NCI-H146 (cell line): Measurements from ENCODE around the gene MRAP.
"Not testable (repeated sequence)": the region's sequence is repeated elsewhere in the genome, so short reads cannot be mapped to it uniquely, and the experiment has no call there.

Experiments
- DNase-seq: peaks from one replicate; lab custom pipeline; 2025; lab: John Stamatoyannopoulos, UW

Gene MRAP

DNA sequence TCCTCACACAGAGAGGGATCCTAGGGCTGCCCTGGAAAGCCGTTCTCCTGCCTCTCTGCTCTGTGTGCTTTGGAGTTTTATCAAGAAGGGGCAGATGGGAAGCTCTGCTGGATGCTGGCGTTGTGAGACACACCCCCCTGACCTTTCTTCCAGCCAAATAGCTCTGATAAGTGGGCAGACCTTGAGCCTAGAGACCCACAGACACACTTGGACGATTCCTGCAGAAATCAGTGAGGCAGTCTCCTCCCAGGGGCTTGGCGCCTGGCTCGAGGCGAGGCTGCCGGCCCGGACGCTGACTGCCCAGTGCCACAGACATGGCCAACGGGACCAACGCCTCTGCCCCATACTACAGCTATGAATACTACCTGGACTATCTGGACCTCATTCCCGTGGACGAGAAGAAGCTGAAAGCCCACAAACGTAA, at the start of gene MRAP:
Gene MRAP (plus strand): TSS at position 198 of the 424 bp plus-strand sequence. CDS start 117 bp downstream, at position 315.
- no peak for DNase-seq

DNA sequence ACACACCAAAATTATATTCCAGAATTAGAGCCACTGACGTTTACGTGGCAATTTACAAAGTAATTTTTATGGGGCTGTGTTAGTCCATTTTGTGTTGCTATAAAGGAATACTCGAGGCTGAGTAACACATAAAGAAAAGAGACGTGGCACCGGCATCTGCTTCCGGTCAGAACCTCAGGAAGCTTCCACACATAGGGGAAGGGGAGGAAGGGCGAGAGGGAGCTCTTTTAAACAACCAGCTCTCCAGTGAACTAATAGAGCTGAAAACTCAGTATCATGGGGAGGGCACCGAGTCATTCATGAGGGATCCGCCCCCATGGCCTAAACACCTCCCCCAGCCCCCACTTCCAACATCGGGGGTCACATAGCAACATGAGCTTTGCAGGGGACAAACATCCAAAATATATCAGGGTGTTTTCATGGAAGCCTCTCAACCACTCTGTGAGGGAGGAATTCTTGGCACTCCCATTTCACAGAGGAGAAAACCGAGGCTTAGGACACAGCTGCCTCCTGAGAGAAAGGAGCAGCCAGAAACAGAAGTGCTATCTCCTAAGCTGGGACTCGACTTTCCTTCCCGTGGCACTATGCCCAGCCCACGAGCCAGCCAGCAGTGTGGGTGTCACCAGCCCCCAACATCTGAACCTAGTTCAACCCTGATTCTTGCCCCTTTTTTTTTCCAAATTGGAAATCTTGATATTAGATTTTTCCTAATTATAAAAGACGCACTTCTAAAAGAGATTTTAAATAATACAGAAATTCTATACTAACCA, 49.0 kb upstream of the MRAP start:
- DNase-seq, result peak; percentile 74

DNA sequence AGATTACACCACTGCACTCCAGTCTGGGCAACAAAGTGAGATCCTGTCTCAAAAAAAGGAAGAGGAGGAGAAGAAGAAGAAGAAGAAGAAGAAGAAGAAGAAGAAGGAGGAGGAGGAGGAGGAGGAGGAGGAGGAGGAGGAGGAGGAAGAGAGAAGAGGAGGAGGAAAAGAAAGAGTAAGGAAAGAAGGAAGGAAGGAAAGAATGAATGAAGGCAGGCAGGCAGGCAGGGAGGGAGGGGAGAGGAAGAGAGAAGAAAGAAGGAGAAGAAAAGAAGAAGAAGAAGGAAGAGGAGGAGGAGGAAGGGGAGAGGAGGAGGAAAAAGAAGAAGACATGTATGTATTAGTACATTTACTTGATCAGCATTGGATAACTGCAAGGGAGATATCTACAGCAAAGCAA, 46.5 kb upstream of the MRAP start:
- DNase-seq, result no peak

DNA sequence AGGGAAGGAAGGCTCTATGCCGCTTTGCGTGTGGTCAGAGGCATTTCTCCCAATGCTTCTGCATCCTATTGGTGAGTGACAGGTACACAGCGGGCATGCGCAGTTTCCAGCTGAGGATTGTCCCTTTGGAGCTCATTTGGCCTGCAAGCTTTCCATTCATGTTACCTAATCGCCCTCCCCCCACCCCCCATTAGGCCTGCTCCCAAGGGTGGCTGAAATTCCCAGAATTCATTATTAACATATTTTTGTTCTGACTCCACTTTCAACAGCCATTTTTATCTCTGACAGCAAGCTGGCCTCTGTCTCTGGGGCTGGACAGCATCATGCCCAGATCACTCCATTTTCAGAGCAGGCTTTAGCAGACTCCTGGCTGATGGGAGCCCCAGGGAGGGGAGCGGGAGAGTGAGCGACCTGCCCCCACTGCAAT, 45.4 kb upstream of the MRAP start:
- DNase-seq, result no peak

DNA sequence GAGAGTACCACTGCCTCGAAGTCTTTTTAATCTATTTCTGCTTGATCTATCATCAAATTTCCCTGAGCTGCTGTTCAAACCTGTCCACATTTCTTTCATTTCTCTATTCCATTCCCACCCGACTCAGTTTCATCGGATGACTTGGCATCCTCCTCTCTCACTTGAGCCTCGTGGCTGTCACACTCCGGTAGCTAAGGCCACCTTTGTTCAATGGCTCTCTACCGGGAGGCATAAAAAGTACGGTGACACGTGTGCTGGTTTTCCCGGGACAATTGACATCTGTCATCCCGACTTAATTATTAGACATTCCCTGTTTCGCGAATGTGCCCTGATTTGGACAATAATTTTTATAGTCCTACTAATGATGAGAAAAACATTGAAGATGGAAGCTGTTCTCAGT, 42.4 kb upstream of the MRAP start:
- no peak for DNase-seq

DNA sequence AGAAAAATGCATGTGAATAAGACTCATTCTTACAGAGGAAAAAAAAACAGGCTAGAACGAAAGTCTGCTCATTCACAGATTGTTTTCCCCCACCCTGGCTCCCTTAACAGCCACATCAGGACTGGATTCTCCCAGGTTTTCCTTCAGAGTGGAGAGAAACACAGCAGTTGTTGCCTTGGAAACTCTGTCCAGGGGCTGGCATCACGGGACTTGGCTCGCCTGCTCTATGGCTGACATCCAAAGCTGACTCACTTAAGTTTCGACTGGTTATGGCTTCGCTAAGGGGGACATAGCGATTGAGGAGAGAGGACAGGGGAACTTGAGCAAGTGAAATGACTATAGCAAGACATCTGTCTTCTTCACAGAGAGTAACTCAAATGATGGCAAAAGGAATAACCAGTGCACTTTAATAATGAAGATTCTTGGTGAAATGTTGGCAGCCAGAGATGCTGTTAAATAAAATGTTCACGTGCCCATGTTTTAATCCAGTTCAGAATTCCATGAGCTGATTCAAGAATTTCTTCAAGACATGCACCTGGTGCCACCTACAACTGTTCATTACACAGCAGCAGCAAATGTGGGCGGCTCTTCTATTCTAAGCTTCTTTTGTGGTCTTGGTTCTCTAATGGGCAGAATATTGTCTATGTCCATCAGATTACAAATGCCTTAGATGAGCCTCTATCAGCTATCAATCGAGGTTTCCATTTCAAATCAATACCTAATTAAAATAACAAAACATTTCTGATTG, 41.6 kb upstream of the MRAP start:
- DNase-seq, result peak; percentile 43

DNA sequence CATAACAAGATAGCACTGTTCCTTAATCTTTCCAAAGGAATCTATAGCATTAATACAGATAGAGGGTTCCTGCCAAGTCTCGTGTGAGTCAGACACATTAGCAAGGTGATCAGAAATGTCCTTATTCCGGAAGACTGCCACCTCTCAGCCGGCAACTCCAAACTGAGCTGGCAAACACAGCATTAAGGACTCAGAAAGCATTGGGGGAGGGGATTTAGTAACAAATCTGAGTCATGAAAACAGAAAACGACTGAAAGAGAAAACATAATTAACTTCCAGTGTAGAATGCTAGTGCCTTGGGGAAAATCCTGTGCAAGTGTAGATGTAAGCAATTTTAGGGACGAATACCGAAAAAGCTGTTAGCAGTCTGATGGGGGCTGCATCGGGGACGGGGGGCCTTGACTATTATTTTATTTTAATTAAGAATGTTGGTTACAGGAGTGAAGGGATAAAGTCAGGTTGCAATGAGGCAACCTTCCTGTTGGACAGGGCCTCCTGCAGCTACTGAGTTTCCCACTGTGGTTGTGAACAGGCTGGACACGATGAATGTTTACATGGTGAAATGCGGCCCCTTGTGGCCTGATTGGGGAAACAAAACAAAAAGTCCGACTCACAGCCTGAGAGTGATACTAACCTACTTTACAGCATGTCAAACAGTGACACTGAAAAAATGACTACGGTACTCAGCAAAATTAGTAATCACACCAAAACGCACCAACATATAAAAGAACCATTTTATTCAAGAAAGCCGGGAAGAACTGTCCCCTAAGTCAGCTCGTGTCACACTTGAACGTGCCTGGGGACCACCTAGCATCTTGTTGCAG, 40.5 kb upstream of the MRAP start:
- DNase-seq, result peak; percentile 72

DNA sequence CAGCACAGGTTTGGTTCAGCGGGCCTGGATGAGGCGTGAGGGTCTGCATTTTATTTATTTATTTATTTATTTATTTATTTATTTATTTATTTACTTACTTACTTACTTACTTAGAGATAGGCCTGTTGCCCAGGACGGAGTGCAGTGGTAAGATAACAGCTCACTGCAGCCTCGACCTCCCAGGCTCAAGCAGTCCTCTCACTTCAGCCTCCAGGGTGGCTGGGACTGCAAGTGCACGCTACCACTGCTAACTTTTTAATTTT, 39.9 kb upstream of the MRAP start:
- DNase-seq, result not testable (repeated sequence)

DNA sequence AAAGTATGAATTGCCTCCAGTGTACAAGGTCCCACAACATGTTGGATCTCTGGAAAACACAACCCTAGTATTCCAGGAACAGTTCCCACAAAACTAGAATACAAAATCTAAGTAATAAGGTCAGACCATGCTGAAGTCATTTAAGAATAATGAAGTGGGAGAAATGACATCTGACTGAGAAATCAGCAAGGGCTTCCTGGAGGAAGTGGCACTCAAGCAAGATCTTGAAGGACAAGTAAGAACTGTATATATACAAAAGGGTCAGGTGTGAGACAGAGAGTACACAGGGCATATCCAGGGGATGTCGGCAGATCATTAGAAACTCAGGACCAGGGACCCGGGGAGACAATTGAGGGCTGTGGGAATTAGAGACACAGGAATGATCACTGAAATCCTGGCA, 38.5 kb upstream of the MRAP start:
- no peak for DNase-seq

DNA sequence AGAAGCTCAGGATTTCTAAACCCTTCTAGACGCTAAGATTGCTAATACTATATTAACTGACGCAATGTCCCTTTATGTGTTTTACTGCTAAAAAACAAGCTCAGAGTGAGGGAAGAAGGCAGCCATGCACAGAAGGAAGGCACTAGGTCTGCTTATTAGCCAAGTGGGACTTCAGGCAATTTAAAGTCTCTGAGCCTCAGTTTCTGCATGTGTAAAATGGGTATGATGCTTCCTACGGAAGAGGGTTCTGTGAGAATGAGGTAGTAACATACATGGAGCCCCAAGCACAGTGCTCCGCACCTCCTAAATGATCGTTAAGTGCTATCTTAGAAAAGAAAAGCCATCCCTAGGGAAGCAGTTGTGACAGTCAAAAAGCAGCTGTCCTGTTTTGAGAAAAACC, 36.7 kb upstream of the MRAP start:
- DNase-seq, result no peak

DNA sequence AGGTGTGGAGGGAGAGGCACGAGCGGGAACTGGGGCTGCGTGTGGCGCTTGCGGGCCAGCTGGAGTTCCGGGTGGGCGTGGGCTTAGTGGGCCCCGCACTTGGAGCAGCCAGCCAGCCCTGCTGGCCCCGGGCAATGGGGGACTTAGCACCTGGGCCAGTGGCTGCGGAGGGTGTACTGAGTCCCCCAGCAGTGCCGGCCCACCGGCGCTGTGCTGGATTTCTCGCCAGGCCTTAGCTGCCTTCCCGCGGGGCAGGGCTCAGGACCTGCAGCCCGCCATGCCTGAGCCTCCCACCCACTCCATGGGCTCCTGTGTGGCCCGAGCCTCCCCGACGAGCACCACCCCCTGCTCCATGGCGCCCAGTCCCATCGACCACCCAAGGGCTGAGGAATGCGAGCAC, 33.3 kb upstream of the MRAP start:
- not testable (repeated sequence) for DNase-seq

DNA sequence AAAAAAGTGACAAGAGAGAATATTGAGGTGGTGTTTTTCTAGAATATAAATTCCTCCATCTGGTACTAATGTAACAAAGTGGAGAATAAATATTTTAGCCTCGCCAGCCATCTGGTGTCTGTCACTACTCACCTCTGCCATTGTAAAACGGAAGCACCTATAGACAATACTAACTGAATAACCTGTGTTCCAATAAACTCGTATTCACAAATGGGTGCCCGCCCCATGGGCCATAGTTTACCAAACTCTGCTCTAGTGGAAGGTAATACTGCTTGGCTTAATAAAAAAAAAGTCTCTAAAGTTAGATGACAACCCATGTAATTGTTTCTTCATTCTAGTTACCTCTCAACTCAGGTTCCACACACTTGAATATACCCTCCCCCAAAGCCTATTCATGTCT, 27.9 kb upstream of the MRAP start:
- no peak for DNase-seq

DNA sequence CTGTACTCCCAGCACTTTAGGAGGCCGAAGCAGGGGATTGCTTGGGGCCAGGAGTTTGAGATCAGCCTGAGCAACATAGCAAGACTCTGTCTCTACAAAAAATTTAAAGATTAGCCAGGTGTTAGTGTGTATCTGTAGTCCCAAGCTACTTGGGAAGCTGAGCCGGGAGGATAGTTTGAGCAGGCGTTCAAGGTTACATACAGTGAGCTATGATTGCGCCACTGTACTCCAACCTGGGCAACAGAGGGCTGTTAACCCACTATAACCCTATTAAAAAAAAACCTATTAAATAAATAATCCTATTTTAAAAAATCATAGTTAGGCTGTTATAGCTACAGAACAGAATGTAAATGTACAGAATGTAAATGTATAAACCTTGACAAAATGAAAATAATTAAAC, 22.0 kb upstream of the MRAP start:
- no peak for DNase-seq

DNA sequence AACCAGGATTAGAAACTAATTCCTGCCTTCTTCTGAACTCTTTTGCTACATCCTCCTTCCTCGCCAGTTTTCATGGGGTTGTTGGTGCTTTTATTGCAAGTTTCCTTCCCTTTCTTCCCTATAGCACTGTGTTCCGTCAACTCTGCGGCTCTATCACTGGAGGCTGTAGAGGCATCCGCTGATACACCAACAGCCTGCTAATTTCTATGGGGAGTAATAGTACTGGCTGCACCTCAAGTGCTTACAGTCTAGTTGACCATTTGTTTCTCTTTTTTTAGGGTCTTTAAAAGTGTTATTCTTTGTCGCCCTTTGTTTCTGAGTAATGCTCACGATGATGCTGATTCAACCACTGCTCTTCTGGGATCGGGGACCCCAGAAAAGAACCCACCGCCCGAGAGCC, 20.6 kb upstream of the MRAP start:
- no peak for DNase-seq

DNA sequence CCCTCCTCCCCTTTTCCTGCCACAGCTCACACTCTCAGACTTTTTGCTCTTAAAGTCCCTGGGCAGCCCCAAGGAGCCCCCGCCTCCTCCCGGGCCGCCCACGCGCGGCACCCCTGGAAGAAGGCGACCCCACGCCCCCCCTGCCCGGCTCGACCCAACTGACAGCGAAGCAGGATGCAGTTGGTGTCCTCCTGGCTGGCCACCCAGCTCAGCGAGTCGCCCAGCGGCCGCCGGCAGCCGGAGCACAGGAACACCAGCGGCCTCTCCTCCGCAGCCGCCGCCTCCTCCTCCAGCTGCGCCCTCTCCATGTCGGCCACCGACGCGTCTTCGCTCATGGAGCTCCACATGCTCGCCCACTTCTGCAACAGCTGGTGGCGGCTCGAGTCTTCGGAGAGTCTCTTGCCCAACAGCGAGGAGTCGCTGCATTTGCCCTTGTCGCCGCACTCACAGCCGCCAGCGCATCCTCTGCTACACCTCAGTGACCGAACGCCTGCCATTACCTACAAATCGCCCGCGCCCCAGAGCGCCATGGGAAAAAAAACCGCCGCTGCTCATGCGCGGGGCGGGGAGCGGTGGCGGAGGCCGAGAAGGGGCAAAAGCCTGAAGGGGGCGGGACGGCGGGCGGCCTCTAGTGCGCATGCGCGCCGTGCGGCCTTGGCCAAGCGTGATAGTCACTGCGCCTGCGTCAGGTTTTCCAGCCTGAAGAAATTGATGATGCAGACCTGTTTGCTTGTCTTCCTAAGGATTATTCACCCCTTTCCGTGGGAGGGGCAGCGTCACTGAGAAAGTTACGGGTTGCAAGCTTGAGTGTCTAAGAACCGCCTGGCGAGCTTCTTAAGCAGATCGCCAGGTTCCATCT, 19.9 kb upstream of the MRAP start, which contains the start of gene MIS18A:
Gene MIS18A (minus strand): TSS at position 532 of the 859 bp plus-strand sequence. CDS start 35 bp downstream, at position 497.
- peak; percentile 89 for DNase-seq

DNA sequence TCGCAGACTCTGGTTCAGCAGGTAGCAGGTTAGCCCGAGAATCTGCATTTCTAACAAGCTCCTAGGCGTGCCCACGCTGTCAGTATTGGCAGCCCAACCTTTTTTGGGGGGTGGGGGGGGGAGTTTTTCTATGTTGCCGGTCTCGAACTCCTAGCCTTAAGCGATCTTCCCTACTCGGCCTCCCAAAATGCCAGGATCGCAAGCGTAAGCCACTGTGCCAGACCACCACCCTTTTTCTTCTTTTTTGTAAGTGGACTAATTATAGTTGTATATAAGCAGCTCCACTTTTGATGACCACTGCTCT, 19.3 kb upstream of the MRAP start:
- DNase-seq, result no peak

DNA sequence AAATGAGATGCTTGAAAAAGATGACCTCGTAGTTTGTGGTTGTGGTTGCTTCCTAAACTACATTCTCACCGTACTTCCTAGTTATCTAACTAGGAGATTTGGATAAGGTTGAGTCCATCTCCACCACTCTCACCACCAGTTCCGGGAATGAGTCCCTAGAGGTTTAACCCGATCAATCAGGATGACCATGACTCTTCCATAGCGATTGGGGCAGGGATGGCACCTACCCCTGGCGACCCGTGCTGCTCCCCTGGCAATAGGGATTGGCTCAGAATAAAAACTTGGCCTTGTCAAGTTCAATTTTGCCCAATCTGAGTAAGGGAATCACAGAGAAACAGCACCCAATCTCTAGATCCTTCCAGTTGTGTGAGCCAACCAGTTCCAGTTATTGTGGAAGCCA, 17.1 kb upstream of the MRAP start:
- no peak for DNase-seq

DNA sequence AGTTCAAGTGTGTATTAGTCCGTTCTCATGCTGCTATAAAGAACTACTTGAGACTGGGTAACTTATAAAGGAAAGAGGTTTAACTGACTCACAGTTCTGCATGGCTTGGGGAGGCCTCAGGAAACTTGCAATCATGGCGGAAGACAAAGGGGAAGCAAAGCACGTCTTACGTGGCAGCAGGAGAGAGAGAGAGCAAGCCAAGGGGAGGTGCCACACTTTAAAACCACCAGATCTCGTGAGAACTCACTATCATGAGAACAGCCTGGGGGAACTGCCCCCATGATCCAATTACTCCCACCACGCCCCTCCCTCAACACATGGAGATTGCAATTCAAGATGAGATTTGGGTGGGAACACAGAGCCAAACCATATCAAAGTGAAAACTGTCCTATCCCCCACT, 15.7 kb upstream of the MRAP start:
- DNase-seq, result no peak

DNA sequence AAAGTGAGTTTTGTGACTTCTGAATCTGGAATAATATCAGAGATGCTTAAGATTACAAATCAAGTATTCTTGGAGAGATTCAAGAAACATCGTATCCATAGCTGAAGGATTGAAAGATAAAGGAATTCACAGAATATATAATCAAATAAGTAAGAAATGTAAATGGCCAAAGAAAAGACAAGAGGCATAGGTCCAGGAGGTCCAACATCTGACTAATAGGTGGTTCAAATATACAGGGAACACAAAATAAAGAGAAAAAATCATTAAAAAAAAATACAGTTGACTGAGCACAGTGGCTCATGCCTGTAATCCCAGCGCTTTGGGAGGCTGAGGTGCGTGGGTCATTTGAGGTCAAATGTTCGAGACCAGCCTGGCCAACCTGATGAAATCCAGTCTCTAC, 13.2 kb upstream of the MRAP start:
- DNase-seq, result no peak

DNA sequence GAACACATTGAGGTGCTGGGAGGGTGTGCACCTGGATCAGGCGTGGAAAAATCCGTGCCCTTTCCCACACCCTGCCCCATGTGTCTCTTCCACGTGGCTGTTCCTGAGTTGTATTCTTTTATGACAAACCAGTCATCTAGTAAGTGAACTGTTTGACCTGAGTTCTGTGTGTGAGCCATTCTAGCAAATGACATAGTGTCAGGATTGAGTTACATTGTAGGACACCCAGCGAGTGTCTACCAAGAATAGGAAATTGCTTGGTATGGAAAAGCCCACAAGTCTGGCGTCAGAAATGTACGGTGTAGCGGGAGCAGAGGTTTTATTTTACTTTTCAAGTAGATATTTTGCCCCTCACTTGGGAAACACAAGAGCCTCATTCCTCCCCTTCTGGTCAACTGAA, 1.2 kb upstream of the MRAP start:
- no peak for DNase-seq

DNA sequence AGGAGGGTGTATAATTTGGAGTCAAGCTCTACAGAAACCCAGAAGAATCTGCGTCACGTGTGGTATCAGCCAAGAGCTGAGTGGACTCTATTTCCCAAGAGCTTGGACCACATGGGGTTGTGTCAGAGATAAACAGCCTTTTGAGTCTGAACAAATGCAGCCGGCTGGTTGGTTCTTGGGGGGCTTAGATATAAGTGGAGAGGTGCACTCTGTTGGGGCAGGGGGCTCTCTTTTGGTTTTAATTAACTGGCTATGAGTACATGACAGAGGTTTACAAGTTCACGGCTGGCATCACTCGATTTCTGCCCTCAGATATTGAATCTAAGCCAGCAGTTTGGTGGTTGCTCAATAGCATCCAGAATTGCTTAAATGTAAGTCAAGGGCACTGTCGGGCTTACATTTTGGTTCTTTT, 501 bp upstream of the MRAP start:
- no peak for DNase-seq

DNA sequence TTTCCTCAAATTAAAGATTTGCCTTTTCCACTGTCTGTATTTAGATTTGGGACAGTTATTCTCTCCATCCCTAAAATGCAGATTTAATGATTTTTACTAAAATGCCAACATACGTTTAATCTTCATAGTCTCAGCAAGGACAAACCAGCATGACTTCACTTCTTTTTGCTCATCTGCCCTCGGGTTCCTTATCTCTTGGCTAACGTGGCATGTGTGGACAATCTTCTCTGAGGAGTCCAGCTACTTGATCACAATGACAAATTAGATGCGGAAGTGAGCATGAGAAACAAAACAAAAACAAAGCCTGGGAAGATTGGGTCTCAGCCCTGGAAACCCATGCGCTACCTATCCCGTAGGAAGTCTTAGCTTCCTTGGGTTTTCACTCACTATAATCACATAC, 1.0 kb downstream of the MRAP start:
- no peak for DNase-seq
